Kidney capillary endothelial cell (primary cell): ENCODE measurements around the gene RASSF8.

Source experiments
- DNase-seq: peaks from one replicate; pipeline ENCODE4 v3.0.0-alpha.2; 2018; ENCODE audit warnings: low spot score

RASSF8 gene, protein sequence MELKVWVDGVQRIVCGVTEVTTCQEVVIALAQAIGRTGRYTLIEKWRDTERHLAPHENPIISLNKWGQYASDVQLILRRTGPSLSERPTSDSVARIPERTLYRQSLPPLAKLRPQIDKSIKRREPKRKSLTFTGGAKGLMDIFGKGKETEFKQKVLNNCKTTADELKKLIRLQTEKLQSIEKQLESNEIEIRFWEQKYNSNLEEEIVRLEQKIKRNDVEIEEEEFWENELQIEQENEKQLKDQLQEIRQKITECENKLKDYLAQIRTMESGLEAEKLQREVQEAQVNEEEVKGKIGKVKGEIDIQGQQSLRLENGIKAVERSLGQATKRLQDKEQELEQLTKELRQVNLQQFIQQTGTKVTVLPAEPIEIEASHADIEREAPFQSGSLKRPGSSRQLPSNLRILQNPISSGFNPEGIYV

GRCh38 chr12:25958428-25959070, at the start of gene RASSF8:
Gene RASSF8, plus strand, starts transcription at chr12:25958682. Its CDS starts 96,662 bp downstream, at chr12:26055344.
- peak; percentile 70 for DNase-seq

GRCh38 chr12:25914551-25914950, 43.9 kb upstream of the RASSF8 start:
- no peak for DNase-seq

- peak; percentile 97 for DNase-seq
Measured at GRCh38 chr12:25924491-25925001, 33.9 kb upstream of the RASSF8 start.

GRCh38 chr12:25925064-25925463, 33.4 kb upstream of the RASSF8 start:
- no peak for DNase-seq

DNA sequence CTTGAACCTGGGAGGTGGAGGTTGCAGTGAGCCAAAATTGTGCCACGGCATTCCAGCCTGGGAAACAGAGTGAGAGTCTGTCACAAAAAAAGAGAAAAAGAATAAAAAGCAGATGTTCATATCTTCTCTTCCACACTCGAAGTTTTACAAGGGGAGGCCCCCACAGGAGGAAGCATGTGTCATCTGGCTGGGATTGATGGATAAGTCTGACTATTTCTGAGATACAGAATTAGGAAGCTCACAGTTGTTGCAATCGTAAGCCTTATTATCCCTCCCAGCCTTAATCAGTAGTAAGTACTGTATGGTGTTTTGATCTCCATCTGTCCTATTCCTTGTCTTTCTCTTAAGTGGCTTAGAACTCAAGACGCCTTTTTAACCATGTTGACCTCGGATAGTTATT, 31.9 kb upstream of the RASSF8 start:
- DNase-seq = no peak

DNA sequence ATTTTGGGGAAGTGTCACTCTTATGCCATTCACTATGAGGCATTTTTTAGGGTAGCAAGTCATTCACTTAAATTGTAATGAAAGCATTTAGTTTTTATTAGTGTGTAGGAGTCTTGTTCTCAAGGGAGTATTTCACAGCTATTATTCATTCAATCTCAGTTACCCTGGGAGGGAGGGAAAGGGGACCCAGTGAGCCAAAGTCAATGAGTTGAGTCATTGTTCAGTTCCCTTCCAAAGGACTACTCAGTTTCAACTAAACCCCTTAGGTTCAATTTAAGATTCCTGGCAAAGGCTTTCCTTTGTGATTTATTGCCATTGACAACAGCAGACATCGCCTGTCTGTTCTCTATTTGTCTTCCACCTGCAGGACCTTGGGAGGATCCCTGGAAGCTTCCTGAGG, 29.3 kb upstream of the RASSF8 start:
- DNase-seq = no peak

- no peak for DNase-seq
Measured at GRCh38 chr12:25932971-25933370, 25.5 kb upstream of the RASSF8 start.

- DNase-seq = no peak
Measured at GRCh38 chr12:25934456-25934855, 24.0 kb upstream of the RASSF8 start.

DNA sequence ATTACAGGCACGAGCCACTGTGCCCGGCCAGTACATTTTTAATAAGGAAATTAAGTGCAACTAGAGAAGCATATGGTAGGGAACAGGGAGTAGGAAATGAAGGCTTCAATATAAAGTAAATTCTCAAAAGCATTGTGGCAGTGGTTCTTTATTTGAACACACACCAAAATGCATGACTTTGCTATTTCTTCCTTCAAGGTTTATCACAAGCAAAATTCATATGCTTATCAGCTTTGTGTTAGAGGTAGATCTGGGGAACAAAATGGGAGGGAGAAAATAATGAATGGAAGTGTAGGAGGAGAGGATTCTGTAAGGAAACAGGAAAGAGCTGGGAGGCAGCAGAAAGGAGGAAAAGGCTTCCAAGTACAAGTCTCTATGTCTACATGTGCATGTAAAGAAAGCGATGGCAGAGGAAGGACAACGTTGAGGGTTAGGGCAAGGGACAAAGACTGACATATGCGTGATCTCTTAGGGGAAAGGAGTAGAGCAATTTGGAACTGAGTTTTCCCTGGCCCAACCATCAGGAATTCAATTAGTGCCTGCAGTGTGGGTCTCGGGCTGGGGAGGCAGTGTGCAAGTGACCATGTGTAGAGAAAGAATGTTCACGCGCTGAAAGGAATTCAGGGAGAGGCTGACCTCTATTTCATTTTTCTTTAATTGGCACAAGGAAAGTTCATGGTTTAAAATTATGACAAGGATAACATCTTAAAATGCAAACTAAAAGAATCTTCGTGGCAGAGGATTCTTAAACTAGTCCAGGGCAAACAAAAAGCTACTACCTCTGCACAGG, 22.9 kb upstream of the RASSF8 start:
- no peak for DNase-seq

- DNase-seq = no peak
Measured at GRCh38 chr12:25937096-25937495, 21.4 kb upstream of the RASSF8 start.

GRCh38 chr12:25938581-25938980, 19.9 kb upstream of the RASSF8 start:
- DNase-seq = no peak

GRCh38 chr12:25939606-25940005, 18.9 kb upstream of the RASSF8 start:
- no peak for DNase-seq

DNA sequence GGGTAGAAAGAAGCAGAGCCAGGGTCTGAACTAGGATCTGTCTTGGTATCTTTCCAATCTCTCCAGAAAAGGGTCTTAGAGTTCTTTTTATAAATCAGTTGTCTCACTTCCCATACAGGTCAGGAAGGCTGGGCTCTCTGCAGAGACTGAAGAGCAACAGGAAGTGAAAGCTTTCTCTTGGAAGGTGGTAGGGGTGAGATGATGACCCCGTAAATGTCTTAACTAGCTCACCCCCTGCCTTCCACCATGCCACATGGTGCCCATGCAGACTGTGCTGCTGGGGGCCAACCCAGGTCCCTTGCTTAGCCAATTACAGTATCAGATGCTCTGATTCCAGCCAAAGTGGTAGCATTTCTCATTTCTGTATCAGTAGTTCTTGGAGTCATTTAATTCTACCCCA, 17.6 kb upstream of the RASSF8 start:
- DNase-seq = no peak

DNA sequence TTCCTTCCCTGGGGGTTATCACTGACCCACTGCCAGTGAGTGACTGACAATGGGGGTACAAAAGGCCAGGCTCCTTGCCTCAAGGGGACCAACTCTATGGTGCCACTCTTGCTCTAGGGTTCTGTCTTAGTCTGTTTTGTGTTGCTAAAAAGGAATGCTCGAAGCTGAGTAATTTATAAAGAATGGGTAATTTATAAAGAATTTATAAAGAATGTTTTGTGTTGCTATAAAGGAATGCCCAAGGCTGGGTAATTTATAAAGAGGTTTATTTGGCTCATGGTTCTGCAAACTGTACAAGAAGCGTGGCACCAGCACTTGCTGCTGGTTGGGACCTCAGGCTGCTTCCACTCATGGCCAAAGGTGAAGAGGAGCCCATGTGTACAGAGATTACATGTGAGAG, 15.8 kb upstream of the RASSF8 start:
- DNase-seq = no peak

- DNase-seq = no peak
Measured at GRCh38 chr12:25943940-25944339, 14.5 kb upstream of the RASSF8 start.

GRCh38 chr12:25949343-25949742, 9.1 kb upstream of the RASSF8 start:
- no peak for DNase-seq

DNA sequence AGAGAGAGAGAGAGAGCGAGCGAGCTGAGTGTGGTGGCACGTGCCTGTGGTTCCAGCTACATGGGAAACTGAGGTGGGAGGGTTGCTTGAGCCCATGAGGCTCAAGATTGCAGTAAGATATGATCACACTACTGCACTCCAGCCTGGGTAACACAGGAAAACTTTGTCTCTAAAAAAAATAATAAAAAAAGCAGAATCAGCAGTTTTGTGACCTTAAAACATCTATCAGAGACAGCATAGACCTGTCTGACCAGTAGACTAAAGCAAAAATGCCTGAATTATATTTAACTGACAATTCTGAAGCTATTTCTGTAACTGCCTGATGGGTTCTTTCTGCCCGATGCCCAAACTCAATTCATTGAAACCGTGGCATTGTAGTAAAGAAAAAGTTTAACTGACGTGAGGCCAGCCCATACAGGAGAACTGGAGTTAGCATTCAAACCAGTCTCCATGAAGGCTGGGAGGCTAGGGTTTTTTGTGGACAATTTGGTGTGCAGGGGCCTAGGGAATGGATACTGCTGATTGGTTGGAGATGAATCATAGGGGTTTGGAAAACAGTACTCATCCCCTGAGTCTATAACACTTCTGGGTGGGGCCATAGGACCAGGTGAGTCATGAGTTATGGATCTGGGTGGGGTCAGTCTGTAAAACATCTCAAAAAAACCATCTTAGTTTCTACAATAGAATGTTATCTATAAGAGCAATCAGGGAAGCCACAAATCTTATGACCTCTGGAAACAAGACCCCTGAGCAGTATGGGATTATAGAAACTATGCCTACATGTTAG, 8.0 kb upstream of the RASSF8 start:
- DNase-seq = no peak

- DNase-seq = peak; percentile 80
Measured at GRCh38 chr12:25957793-25958427, 572 bp upstream of the RASSF8 start.

DNA sequence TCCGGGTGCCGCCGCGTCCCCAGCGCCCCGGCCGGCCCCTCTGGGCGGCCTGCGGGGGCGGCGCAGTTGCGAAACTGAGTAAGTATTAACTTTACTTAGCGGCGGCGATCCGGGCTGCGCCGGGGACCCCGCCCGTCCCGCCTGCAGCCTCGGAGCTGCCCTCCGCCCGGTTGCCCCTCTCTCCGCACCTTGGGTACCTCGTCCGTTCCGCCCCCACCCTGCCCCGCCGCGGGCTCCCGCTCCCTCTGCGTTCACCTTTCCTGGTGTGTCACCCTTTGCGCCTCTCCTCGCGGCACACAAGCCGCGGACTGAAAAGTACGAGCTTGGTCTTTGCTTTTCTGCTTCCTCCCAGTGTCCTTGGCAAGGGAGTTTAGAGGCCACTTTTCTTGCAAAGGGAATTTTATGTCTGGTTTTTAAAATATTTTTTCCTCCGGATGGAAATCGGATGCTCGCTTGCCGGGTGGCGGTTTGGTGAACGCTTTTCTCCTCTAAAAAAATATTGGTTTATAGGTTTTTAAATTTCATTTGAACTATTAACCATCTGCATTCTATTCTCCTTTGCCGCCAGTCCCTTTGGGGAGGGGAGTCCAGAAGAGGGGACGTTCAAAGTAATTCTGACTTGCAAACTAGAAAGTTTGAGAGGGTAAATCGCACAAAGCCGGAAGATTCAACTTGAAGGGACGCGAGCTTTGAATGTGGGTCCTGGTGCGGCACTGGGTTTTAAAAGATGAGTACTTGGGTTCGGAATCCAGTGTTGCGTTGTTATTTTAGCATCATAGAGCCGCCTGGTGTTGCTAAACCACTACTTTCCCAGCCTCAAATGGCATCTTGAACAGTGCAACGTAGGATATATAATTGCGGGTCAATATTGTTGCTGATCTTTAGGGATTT, 834 bp downstream of the RASSF8 start:
- DNase-seq = peak; percentile 56

DNA sequence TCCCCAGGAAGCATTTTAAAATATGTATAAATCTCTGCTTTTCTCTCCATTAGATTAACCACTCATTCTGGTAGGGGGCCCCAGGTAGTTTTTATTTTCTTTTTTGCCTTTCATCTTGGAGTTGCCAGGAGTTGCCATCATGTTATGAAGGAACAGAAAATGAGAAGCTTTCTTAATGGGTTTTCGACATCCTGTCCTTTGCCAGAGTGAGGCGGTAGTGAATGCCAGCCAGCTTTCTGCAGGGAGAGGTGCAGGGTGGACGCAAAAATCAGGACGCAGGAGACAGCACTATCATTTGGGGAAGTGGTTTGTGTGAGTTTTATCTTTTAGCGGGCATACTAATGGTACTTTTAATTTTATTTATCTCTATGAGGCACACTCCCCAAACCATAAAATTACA, 1.7 kb downstream of the RASSF8 start:
- DNase-seq = peak; percentile 51
